HL-60 (cell line): ENCODE data around the gene SPATS2L.

Experiments used
- DNase-seq, 2 experiments: peaks; one replicate each; pipeline ENCODE4 v3.0.0-alpha.2; 2010 to 2020; ENCODE audit warnings: low read depth in 1 of 2, low spot score in 1 of 2
- H3K27ac ChIP-seq: fragments of 250-450 bp; sonication (Bioruptor Pico); replicated peaks from 2 replicates; pipeline ENCODE4 v1.5.1; 2020; ENCODE audit warnings: mild to moderate bottlenecking, moderate library complexity
- H3K27me3 ChIP-seq: fragments of 250-450 bp; sonication (Bioruptor Pico); 2 replicates; pipeline ENCODE4 v1.5.1; 2021; ENCODE audit warnings: mild to moderate bottlenecking, moderate library complexity; ENCODE audit not compliant: insufficient read depth, poor library complexity, severe bottlenecking
- H3K4me3 ChIP-seq: replicated peaks from 2 replicates; pipeline ENCODE4 v1.5.1; 2011; ENCODE audit warnings: mild to moderate bottlenecking, control low read depth, low read length; ENCODE audit not compliant: insufficient read depth
- CTCF ChIP-seq: IDR thresholded peaks from one replicate; pipeline ENCODE4 v1.5.1; 2011; ENCODE audit warnings: low read length, control low read depth, inconsistent platforms; ENCODE audit not compliant: insufficient read depth
- GABPA ChIP-seq: IDR thresholded peaks from 2 replicates; pipeline ENCODE4 v1.6.1; 2012; ENCODE audit warnings: low read depth
- POLR2AphosphoS5 ChIP-seq: IDR thresholded peaks from 2 replicates; pipeline ENCODE4 v1.6.1; 2012; ENCODE audit warnings: low read depth
- REST ChIP-seq: IDR thresholded peaks from 2 replicates; pipeline ENCODE4 v1.6.1; 2012; ENCODE audit warnings: low read depth; ENCODE audit not compliant: insufficient replicate concordance
- SPI1 ChIP-seq: IDR thresholded peaks from 2 replicates; pipeline ENCODE4 v1.6.1; 2012; ENCODE audit warnings: low read depth, mild to moderate bottlenecking, borderline replicate concordance

The SPATS2L gene

GRCh38 chr2:200276472-200276871 lies 30.0 kb upstream of the SPATS2L start:
- no peak for DNase-seq
- TF ChIP-seq CTCF, result no peak
- no peak for TF ChIP-seq REST
- TF ChIP-seq SPI1, result no peak
- no peak for TF ChIP-seq GABPA
- no peak for TF ChIP-seq POLR2AphosphoS5
- no peaks in the 10 kb centered on the region for H3K27me3 ChIP-seq
- H3K27ac ChIP-seq, result no peak overlapping the region
- no peak overlapping the region for H3K4me3 ChIP-seq

GRCh38 chr2:200278694-200279316 lies 27.7 kb upstream of the SPATS2L start:
- Histone ChIP-seq H3K27ac (no peak overlapping the region), H3K4me3 (no peak overlapping the region), H3K27me3 (no peaks in the 10 kb centered on the region)
- DNase-seq, result no peak
- no peak for TF ChIP-seq CTCF
- no peak for TF ChIP-seq REST
- no peak for TF ChIP-seq POLR2AphosphoS5
- no peak for TF ChIP-seq GABPA
- no peak for TF ChIP-seq SPI1

DNA sequence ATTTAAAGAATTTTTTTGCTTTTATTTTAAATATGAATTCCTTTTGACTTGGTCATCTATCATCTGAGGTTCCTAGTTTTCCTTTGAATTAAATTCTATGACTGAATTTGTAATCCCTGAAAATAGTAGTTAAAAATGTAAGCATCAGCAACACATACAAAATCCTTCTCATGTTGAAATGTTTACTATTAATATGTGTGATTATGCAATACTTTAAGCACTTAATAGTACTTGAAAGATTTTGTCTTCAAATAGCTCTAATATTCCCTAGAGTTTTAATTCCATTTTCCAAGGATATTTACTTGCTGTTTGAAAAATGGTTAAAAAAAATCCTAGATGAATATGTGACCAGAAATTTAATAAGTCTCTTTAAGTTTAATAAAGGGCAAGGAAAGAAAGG lies 26.6 kb upstream of the SPATS2L start:
- H3K4me3 ChIP-seq, result no peak overlapping the region
- H3K27ac ChIP-seq, result no peak overlapping the region
- TF ChIP-seq SPI1 (no peak), POLR2AphosphoS5 (no peak), REST (no peak), GABPA (no peak), CTCF (no peak)
- H3K27me3 ChIP-seq, result no peaks in the 10 kb centered on the region
- no peak for DNase-seq
